ENCODE results near the gene PPP6R1. TPM values are rescaled to one million over a fixed set of nuclear protein-coding genes. Genes with fewer than 3 reads are reported as not detected.

Gene PPP6R1
- polyA plus RNA-seq, 1 of the 3 experiments (the other 2 are of a cell fraction), result 47.8 TPM

DNA sequence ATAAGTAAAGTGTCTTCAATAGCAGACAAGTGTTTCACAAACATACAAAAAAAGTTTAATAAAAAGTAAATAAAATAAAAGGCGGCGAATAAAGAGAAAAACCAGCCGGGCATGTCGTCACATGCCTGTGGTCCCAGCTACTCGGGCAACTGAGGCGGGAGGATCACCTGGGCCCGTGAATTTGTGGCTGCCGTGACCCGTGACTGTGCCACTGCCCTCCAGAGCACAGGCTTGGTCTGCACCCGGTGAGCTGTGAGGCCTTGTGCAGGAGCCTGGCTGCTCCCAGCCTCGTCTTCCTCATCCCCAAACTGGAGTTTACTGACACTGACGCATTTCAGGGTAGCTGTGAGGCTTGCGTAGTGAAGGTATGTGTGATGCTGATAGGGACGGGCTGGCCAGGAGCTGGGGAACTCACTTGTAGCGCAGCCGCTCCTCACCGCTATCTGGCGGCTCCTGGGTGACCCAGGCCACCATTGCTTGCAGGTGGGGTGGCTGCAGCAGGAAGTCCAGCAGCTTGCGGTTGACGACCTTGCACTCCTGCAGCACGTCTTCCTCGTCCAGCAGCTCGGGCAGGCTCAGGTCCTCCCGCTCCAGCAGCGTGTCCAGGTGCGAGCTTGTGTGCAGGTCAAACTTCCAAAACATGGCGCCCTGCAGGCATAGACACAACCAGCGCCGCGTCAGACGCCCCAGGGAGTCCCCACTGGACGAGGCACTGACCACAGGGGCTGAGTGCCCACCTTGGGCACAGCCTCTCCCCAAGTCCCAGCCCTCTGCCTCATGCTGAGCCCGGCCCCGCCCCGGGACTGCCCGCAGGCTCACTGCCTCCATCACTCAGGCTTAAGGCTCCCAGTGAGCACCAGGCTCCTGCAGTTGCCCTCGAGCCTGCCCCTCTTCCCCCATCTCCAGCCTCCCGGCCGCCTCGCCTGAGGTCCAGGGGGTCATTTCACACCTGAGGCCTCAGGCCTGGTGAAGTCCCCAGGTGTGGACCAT, 12.1 kb downstream of the PPP6R1 start:
- Histone ChIP-seq H3K79me2 (ENCODE audit: insufficient read depth) (peaks cover 47% of the 10 kb centered on the region), H2AFZ (ENCODE audit: low read depth) (no peak overlapping the region), H3F3A (replicated peaks; ENCODE audit: insufficient read depth) (no peaks in the 10 kb centered on the region), H3K36me3 (replicated peaks in 1 of 2; ENCODE audit: control insufficient read depth in 1 of 2, insufficient read depth in 2 of 2, low read length in 1 of 2) (peaks cover 4 to 24% of the 10 kb centered on the region in 2 experiments), H3K9me3 (no peaks in the 10 kb centered on the region), H3K27ac (ENCODE audit: low read depth in 2 of 2, low read length in 1 of 2) (peak overlapping the region in 1 of 2 experiments; percentile 13; a peak in 1 of 4 replicates), H3K4me2 (no peak overlapping the region), H3K9me2 (no peaks in the 10 kb centered on the region), H3K4me3 (ENCODE audit: low read depth in 2 of 2, low read length in 1 of 2) (no peak overlapping the region), H4K20me1 (ENCODE audit: insufficient read depth) (peaks cover 54% of the 10 kb centered on the region), H3K9ac (no peak overlapping the region), H3K27me3 (ENCODE audit: insufficient read depth) (no peaks in the 10 kb centered on the region), H3K4me1 (ENCODE audit: control insufficient read depth in 1 of 2, insufficient read depth in 2 of 2, low read depth in 1 of 2, low read length in 1 of 2) (peaks cover 0 to 23% of the 10 kb centered on the region in 2 experiments; a peak in 1 of 4 replicates)
- no peak for DNase-seq
- ChIA-PET CTCF (no interaction called here), POLR2A (interaction anchor here (1.8 to 3.3 kb wide), 2 partner anchors 13 to 19 kb away, joined by 11 read pairs; partner anchors contain the start of genes PPP6R1 and TMEM86B)
- TF ChIP-seq ELF1 (IDR thresholded peaks at IDR 0.05) (no peak), SIN3A (IDR thresholded peaks at IDR 0.05; ENCODE audit: borderline replicate concordance, low read depth, low read length) (no peak), FOXJ3 (CRISPR knock-in tag; IDR thresholded peaks at IDR 0.05) (0 out of 2 replicates have a peak, but pooled peaks have one; percentile 32), TAF1 (IDR thresholded peaks at IDR 0.05; ENCODE audit: borderline replicate concordance, low read depth, low read length) (no peak)
- 95% methylated on average over 23 of the region's 40 CpGs for WGBS (ENCODE audit: low lambda C conversion rate)

DNA sequence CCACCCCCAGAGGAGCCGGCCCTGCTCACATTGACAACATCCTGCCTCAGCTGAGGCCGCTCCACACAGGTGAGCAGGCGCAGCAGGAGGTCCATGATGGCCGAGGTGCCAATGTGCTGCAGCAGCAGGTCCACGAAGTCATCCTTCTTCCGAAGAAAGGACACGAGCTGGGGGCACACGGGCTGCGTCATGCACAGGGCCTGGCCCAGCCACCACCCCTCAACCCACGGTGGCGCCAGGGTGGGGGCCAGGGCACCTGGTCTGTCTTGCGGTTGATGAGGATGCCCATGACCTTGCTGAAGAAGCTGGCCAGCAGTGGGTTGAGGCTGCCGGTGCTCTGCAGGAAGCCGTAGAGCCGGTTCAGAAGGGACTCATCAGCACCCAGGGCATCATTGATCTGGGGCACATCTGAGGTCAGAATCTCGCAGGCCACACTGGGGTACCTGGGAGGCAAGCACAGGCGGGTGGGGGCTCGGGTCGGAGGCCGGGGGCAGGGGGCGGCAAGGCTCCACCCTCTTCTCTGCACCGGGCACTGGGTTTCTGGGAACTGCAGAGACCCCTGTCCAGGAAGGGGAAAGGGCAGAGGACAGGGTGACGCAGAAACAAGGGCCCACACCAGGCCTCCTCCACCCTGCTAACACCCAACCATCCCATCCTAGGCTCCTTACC, 13.4 kb downstream of the PPP6R1 start:
- Histone ChIP-seq H3F3A (replicated peaks; ENCODE audit: insufficient read depth) (no peaks in the 10 kb centered on the region), H4K20me1 (ENCODE audit: insufficient read depth) (peaks cover 40% of the 10 kb centered on the region)
- POLR2A ChIA-PET, result no interaction called here

More for the DNA sequence above, 13.4 kb downstream of the PPP6R1 start:
- TF ChIP-seq MAX (IDR thresholded peaks at IDR 0.05; ENCODE audit: low read depth) (no peak), PBX3 (IDR thresholded peaks at IDR 0.05) (no peak), TCF12 (IDR thresholded peaks at IDR 0.05) (no peak), GABPA (IDR thresholded peaks at IDR 0.05; ENCODE audit: low read depth) (no peak), SIN3A (IDR thresholded peaks at IDR 0.05; ENCODE audit: borderline replicate concordance, low read depth, low read length) (no peak), MEF2A (IDR thresholded peaks at IDR 0.05; ENCODE audit: borderline replicate concordance, low read depth) (no peak), RXRA (IDR thresholded peaks at IDR 0.05; ENCODE audit: borderline replicate concordance, low read depth) (no peak), EP300 (IDR thresholded peaks at IDR 0.05; ENCODE audit: borderline replicate concordance in 1 of 2, low read depth in 1 of 2, low read length in 1 of 2) (no peak), TEAD4 (IDR thresholded peaks at IDR 0.05; ENCODE audit: borderline replicate concordance, insufficient read depth) (no peak), MXI1 (IDR thresholded peaks at IDR 0.05; ENCODE audit: low read depth, low read length) (no peak)
- TF ChIP-seq, protein P1, sequence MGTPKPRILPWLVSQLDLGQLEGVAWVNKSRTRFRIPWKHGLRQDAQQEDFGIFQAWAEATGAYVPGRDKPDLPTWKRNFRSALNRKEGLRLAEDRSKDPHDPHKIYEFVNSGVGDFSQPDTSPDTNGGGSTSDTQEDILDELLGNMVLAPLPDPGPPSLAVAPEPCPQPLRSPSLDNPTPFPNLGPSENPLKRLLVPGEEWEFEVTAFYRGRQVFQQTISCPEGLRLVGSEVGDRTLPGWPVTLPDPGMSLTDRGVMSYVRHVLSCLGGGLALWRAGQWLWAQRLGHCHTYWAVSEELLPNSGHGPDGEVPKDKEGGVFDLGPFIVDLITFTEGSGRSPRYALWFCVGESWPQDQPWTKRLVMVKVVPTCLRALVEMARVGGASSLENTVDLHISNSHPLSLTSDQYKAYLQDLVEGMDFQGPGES (IDR thresholded peaks at IDR 0.05; ENCODE audit: low read depth, low read length), result no peak
- TF ChIP-seq, protein P2, sequence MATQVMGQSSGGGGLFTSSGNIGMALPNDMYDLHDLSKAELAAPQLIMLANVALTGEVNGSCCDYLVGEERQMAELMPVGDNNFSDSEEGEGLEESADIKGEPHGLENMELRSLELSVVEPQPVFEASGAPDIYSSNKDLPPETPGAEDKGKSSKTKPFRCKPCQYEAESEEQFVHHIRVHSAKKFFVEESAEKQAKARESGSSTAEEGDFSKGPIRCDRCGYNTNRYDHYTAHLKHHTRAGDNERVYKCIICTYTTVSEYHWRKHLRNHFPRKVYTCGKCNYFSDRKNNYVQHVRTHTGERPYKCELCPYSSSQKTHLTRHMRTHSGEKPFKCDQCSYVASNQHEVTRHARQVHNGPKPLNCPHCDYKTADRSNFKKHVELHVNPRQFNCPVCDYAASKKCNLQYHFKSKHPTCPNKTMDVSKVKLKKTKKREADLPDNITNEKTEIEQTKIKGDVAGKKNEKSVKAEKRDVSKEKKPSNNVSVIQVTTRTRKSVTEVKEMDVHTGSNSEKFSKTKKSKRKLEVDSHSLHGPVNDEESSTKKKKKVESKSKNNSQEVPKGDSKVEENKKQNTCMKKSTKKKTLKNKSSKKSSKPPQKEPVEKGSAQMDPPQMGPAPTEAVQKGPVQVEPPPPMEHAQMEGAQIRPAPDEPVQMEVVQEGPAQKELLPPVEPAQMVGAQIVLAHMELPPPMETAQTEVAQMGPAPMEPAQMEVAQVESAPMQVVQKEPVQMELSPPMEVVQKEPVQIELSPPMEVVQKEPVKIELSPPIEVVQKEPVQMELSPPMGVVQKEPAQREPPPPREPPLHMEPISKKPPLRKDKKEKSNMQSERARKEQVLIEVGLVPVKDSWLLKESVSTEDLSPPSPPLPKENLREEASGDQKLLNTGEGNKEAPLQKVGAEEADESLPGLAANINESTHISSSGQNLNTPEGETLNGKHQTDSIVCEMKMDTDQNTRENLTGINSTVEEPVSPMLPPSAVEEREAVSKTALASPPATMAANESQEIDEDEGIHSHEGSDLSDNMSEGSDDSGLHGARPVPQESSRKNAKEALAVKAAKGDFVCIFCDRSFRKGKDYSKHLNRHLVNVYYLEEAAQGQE (IDR thresholded peaks at IDR 0.05; ENCODE audit: low read depth, low read length), result no peak
- TF ChIP-seq, protein P3, sequence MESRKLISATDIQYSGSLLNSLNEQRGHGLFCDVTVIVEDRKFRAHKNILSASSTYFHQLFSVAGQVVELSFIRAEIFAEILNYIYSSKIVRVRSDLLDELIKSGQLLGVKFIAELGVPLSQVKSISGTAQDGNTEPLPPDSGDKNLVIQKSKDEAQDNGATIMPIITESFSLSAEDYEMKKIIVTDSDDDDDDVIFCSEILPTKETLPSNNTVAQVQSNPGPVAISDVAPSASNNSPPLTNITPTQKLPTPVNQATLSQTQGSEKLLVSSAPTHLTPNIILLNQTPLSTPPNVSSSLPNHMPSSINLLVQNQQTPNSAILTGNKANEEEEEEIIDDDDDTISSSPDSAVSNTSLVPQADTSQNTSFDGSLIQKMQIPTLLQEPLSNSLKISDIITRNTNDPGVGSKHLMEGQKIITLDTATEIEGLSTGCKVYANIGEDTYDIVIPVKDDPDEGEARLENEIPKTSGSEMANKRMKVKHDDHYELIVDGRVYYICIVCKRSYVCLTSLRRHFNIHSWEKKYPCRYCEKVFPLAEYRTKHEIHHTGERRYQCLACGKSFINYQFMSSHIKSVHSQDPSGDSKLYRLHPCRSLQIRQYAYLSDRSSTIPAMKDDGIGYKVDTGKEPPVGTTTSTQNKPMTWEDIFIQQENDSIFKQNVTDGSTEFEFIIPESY (IDR thresholded peaks at IDR 0.05; ENCODE audit: borderline replicate concordance, low read depth), result no peak
- DNase-seq, result no peak
- no peaks in the 10 kb centered on the region for H3K9me2 ChIP-seq
- H3K79me2 ChIP-seq (ENCODE audit: insufficient read depth), result peaks cover 34% of the 10 kb centered on the region
- no peaks in the 10 kb centered on the region for H3K27me3 ChIP-seq (ENCODE audit: insufficient read depth)
- H3K4me1 ChIP-seq (ENCODE audit: control insufficient read depth in 1 of 2, insufficient read depth in 2 of 2, low read depth in 1 of 2, low read length in 1 of 2), result peaks cover 0 to 23% of the 10 kb centered on the region in 2 experiments; a peak in 1 of 4 replicates
- H3K4me2 ChIP-seq, result no peak overlapping the region
- H3K9me3 ChIP-seq, result no peaks in the 10 kb centered on the region
- no peak overlapping the region for H3K4me3 ChIP-seq (ENCODE audit: low read depth in 2 of 2, low read length in 1 of 2)
- H2AFZ ChIP-seq (ENCODE audit: low read depth), result no peak overlapping the region
- no peak overlapping the region for H3K9ac ChIP-seq
- CTCF ChIA-PET, result interaction anchor here (1.8 kb wide), 1 partner anchor 10 kb away, joined by 6 read pairs; no protein-coding TSS in a partner anchor
- H3K27ac ChIP-seq (ENCODE audit: low read depth in 2 of 2, low read length in 1 of 2), result no peak overlapping the region
- 95% methylated on average over 14 of the region's 23 CpGs for WGBS (ENCODE audit: low lambda C conversion rate)
- peaks cover 7 to 35% of the 10 kb centered on the region in 2 experiments for H3K36me3 ChIP-seq (replicated peaks in 1 of 2; ENCODE audit: control insufficient read depth in 1 of 2, insufficient read depth in 2 of 2, low read length in 1 of 2)

Data from SK-N-SH (cell line).